ENCODE data around the gene ATG7.

Gene ATG7

DNA sequence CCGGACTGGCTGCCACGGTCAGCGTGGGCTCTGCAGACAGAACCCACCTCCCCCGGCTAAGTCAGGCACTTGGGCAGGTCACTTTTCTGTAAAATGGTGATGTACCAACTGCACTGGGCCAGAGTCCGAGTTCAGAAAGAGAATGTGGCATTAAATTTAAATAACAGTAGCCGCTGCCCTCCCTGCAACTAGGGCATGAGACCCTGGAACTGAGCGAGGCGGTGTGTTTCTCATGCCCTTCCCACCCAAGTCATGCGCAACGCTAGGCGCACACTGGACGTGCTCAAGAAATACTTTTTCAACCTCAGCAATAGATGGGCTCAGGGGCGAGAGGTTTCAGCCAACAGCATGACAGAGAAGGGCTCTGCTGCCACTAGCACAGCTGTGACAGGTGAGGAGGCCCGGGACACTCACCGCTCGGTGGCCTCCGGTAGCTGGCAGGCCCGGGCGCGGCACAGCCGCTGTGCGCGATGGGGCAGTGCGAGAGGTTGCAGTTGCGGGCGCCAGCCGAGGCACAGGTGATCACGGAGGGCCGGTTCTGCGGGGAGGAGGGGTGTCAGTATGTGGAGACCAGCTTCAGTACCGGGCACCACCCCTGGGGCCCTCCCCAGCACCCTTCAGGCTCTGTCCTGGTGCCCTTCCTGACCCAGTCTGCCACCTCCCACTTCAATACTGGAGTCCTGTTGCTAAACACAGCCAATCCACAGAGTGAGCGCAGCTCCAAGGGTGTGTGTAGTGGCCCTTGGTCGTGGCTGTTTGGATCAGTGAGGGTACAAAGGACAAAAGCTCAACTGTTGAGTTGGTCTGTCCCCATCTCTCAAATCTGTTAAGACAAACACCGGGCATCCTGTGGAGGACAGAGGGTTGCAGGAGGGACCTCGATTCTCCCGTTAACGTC is 287.0 kb downstream of the ATG7 start:
- Histone ChIP-seq H3K27me3 (replicated peaks; ENCODE audit: insufficient read depth, low read length) (no peaks in the 10 kb centered on the region), H3K9me2 (replicated peaks; ENCODE audit: insufficient read depth, low read length) (no peaks in the 10 kb centered on the region), H3K36me3 (replicated peaks; ENCODE audit: insufficient read depth, low read length) (no peaks in the 10 kb centered on the region), H2AFZ (ENCODE audit: low read length) (no peak overlapping the region), H3K9me3 (replicated peaks; ENCODE audit: insufficient read depth, low read length) (no peaks in the 10 kb centered on the region), H3K27ac (ENCODE audit: low read length) (no peak overlapping the region), H4K20me1 (ENCODE audit: insufficient read depth, low read length) (no peaks in the 10 kb centered on the region), H3K4me3 (ENCODE audit: low read length) (no peak overlapping the region), H3K4me1 (ENCODE audit: low read length) (no peaks in the 10 kb centered on the region), H3K9ac (ENCODE audit: low read length) (no peak overlapping the region), H3F3A (ENCODE audit: insufficient read depth, low read length) (no peaks in the 10 kb centered on the region), H3K4me2 (ENCODE audit: low read depth, low read length) (no peak overlapping the region), H3K79me2 (ENCODE audit: low read length) (no peaks in the 10 kb centered on the region)
- no peak for TF ChIP-seq CTCF (IDR thresholded peaks at IDR 0.05; ENCODE audit: low read length)
- no peak for TF ChIP-seq EZH2 (optimal IDR thresholded peaks at IDR 0.05; ENCODE audit: low read depth, low read length)
- no peak for TF ChIP-seq EZH2phosphoT487 (IDR thresholded peaks at IDR 0.05; ENCODE audit: low read length)
- no peak for DNase-seq

DNA sequence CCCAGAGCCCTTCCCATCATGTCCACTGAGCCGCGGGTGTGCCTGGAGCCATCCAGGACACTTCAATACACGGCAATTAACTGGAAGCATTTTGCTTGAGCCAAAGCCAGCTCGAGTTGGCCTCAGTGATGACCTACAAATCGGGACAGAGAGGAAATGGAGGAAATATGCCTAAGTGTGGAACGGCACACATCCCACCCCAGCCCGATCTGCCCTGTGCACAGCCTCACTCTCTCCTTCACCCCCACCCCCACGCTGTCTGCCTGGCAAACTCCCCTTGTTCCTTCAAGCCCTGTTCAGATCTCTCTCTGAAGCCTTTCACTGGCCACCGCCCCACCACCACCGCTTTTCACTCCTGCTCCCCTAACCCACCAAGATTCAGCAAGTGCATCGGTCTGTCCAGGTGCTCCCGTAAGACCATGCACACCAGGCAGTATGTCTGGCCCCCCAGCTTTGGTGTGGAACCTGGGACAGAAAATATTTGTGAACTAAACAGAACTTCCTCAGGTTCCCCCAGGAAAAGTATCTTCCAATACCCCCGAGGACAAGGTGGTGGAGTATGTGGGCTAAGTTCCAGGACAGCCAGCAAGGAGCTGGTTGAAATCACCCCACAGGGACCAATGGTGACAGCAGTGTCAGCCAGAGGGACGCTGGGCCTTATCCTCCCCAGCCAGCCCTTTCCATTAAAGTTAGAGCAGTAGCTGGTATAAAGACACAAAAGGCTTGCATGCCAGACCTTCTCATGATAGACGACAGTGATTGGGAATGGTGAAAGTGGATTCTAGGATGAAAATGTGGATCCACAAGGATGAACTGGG is 287.8 kb downstream of the ATG7 start:
- no peak for DNase-seq
- H3K9ac ChIP-seq (ENCODE audit: low read length) = no peak overlapping the region
- no peaks in the 10 kb centered on the region for H3K79me2 ChIP-seq (ENCODE audit: low read length)
- H3F3A ChIP-seq (ENCODE audit: insufficient read depth, low read length) = no peaks in the 10 kb centered on the region
- TF ChIP-seq CTCF (IDR thresholded peaks at IDR 0.05; ENCODE audit: low read length) = no peak
- no peak for TF ChIP-seq EZH2 (optimal IDR thresholded peaks at IDR 0.05; ENCODE audit: low read depth, low read length)
- no peak for TF ChIP-seq EZH2phosphoT487 (IDR thresholded peaks at IDR 0.05; ENCODE audit: low read length)
- no peaks in the 10 kb centered on the region for H3K9me2 ChIP-seq (replicated peaks; ENCODE audit: insufficient read depth, low read length)
- H3K9me3 ChIP-seq (replicated peaks; ENCODE audit: insufficient read depth, low read length) = no peaks in the 10 kb centered on the region
- H3K4me3 ChIP-seq (ENCODE audit: low read length) = no peak overlapping the region
- no peaks in the 10 kb centered on the region for H3K4me1 ChIP-seq (ENCODE audit: low read length)
- no peak overlapping the region for H3K27ac ChIP-seq (ENCODE audit: low read length)
- H4K20me1 ChIP-seq (ENCODE audit: insufficient read depth, low read length) = no peaks in the 10 kb centered on the region
- H2AFZ ChIP-seq (ENCODE audit: low read length) = no peak overlapping the region
- no peak overlapping the region for H3K4me2 ChIP-seq (ENCODE audit: low read depth, low read length)
- H3K36me3 ChIP-seq (replicated peaks; ENCODE audit: insufficient read depth, low read length) = no peaks in the 10 kb centered on the region
- no peaks in the 10 kb centered on the region for H3K27me3 ChIP-seq (replicated peaks; ENCODE audit: insufficient read depth, low read length)

DNA sequence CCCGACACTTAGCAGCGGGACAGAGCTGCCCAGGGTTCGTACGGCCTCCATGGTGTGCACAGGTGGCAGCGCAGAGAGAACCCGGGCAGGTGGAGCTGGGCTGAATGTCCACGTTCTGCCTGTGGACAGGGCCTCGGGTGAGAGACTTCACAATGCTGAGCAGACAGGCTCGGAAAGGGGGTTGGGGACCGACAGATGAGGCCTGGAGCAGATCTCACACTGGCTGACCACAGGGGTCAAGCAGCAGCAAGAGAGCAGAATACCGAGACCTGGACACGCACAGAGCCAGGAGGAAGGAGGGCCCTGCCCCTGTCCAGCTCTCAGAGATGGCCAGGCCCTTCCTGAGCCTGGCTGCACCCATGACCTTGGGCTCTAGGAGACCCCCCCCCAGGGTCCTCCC is 288.5 kb downstream of the ATG7 start:
- no peaks in the 10 kb centered on the region for H3K9me2 ChIP-seq (replicated peaks; ENCODE audit: insufficient read depth, low read length)
- H3F3A ChIP-seq (ENCODE audit: insufficient read depth, low read length) = no peaks in the 10 kb centered on the region
- no peak overlapping the region for H3K27ac ChIP-seq (ENCODE audit: low read length)
- no peak overlapping the region for H3K4me2 ChIP-seq (ENCODE audit: low read depth, low read length)
- no peaks in the 10 kb centered on the region for H3K79me2 ChIP-seq (ENCODE audit: low read length)
- H3K4me1 ChIP-seq (ENCODE audit: low read length) = no peaks in the 10 kb centered on the region
- no peaks in the 10 kb centered on the region for H4K20me1 ChIP-seq (ENCODE audit: insufficient read depth, low read length)
- H3K9me3 ChIP-seq (replicated peaks; ENCODE audit: insufficient read depth, low read length) = no peaks in the 10 kb centered on the region
- no peaks in the 10 kb centered on the region for H3K36me3 ChIP-seq (replicated peaks; ENCODE audit: insufficient read depth, low read length)
- H2AFZ ChIP-seq (ENCODE audit: low read length) = no peak overlapping the region
- no peak for DNase-seq
- TF ChIP-seq EZH2phosphoT487 (IDR thresholded peaks at IDR 0.05; ENCODE audit: low read length) = no peak
- no peak for TF ChIP-seq EZH2 (optimal IDR thresholded peaks at IDR 0.05; ENCODE audit: low read depth, low read length)
- no peak for TF ChIP-seq CTCF (IDR thresholded peaks at IDR 0.05; ENCODE audit: low read length)
- H3K27me3 ChIP-seq (replicated peaks; ENCODE audit: insufficient read depth, low read length) = no peaks in the 10 kb centered on the region
- no peak overlapping the region for H3K4me3 ChIP-seq (ENCODE audit: low read length)
- H3K9ac ChIP-seq (ENCODE audit: low read length) = no peak overlapping the region

All from MM.1S (cell line).